ENCODE measurements around the gene PPP2CA. TPM values are rescaled to one million over a fixed set of nuclear protein-coding genes. Genes with fewer than 3 reads are reported as not detected.
"Not testable (repeated sequence)": the region's sequence is repeated elsewhere in the genome, so short reads cannot be mapped to it uniquely, and the experiment has no call there.

PPP2CA gene
- total and polyA plus RNA-seq, 2 experiments from 2014 or later = 327 to 508 TPM

DNA sequence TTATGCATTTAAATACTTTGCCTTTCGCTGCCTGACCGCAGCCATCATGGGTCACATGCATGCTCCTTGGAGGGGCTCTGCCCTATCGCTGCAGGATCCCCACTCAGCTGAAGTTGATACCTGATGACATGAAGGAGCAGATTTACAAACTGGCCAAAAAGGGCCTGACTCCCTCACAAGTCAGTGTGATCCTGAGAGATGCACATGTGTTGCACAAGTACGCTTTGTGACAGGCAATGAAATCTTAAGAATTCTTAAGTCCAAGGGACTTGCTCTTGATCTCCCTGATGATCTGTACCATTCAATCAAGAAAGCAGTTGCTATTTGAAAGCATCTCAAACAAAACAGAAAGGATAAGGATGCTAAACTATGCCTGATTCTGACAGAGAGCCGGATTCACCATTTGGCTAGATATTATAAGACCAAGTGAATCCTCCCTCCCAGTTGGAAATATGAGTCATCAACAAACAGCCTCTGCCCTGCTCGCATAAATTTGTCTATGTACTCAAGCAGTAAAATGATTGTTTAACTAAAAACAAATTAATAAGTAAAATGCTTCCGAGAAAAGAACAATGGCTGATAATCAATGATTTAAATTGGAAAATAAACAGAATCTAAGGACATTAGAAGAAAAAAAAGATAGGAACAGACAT is 41.6 kb upstream of the PPP2CA start:
- DNase-seq (ENCODE audit: low read depth in 1 of 2, low spot score in 1 of 2) = peak in 1 of 2 donors; percentile 29
- Histone ChIP-seq H3K27me3 (no peaks in the 10 kb centered on the region), H3K4me3 (no peak overlapping the region), H3K36me3 (no peaks in the 10 kb centered on the region), H3K4me1 (ENCODE audit: low read depth) (no peaks in the 10 kb centered on the region), H3K27ac (no peak overlapping the region), H3K9me3 (ENCODE audit: low read depth) (no peaks in the 10 kb centered on the region)
- TF ChIP-seq, protein P1, sequence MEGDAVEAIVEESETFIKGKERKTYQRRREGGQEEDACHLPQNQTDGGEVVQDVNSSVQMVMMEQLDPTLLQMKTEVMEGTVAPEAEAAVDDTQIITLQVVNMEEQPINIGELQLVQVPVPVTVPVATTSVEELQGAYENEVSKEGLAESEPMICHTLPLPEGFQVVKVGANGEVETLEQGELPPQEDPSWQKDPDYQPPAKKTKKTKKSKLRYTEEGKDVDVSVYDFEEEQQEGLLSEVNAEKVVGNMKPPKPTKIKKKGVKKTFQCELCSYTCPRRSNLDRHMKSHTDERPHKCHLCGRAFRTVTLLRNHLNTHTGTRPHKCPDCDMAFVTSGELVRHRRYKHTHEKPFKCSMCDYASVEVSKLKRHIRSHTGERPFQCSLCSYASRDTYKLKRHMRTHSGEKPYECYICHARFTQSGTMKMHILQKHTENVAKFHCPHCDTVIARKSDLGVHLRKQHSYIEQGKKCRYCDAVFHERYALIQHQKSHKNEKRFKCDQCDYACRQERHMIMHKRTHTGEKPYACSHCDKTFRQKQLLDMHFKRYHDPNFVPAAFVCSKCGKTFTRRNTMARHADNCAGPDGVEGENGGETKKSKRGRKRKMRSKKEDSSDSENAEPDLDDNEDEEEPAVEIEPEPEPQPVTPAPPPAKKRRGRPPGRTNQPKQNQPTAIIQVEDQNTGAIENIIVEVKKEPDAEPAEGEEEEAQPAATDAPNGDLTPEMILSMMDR (IDR thresholded peaks at IDR 0.05; ENCODE audit: low read depth, low read length) = no peak

DNA sequence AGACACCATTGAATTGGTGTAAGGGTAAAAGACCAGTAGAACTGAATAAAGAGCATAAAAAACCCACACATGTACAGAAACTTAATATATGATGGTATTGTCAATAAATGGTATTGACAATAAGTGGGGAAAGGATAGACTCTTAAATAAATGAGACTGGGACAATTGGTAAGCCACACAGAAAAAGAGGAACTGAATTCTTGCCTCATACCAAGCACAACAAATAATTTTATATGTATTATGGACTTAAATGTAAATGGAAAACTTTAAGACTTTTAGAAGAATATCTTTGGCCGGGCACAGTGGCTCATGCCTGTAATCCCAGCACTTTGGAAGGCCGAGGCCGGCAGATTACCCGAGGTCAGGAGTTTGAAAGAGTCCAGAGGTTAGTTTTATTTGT is 37.9 kb upstream of the PPP2CA start:
- DNase-seq (ENCODE audit: low read depth in 1 of 2, low spot score in 1 of 2) = no peak
- H3K9me3 ChIP-seq (ENCODE audit: low read depth) = no peaks in the 10 kb centered on the region
- no peak overlapping the region for H3K27ac ChIP-seq
- no peaks in the 10 kb centered on the region for H3K4me1 ChIP-seq (ENCODE audit: low read depth)
- H3K27me3 ChIP-seq = no peaks in the 10 kb centered on the region
- TF ChIP-seq, protein P1 (IDR thresholded peaks at IDR 0.05; ENCODE audit: low read depth, low read length) = no peak
- no peak overlapping the region for H3K4me3 ChIP-seq
- H3K36me3 ChIP-seq = no peaks in the 10 kb centered on the region

DNA sequence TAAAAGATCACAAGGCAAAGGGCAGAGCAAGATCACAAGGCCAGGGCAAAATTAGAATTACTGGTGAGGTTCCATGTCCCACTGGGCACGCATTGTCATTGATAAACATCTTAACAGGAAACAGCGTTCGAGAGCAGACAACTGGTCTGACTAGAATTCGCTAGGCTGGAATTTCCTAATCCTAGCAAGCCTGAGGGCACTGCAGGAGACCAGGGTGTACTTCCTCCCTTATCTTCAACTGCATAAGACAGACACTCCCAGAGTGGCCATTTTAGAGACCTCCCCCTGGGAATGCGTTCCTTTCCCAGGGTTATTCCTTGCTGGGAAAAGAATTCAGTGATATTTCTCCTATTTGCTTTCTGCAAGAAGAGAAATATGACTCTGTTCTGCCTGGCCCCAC is 36.8 kb upstream of the PPP2CA start:
- not testable (repeated sequence) for H3K4me1 ChIP-seq (ENCODE audit: low read depth); H3K4me3 ChIP-seq; H3K27ac ChIP-seq; DNase-seq (ENCODE audit: low read depth in 1 of 2, low spot score in 1 of 2); H3K9me3 ChIP-seq (ENCODE audit: low read depth); H3K36me3 ChIP-seq; H3K27me3 ChIP-seq

DNA sequence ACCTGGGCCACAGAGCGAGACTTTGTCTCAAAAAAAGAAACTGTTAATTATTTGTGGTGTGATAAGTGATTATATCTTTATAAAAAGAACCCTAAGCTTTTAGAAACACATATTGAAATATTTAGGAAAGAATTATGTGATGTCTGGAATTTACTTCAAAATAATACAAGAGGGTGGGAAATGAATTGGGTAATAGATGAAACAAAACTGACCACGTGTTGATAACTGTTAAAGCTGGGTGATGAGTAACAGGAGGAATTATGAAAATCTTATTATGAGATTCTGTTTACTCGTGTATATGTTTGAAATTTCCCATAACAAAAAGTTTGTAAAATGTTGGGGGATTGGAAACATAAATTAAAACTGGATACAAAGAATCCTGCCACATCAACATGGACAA is 33.0 kb upstream of the PPP2CA start:
- no peaks in the 10 kb centered on the region for H3K36me3 ChIP-seq
- H3K4me3 ChIP-seq = no peak overlapping the region
- no peaks in the 10 kb centered on the region for H3K9me3 ChIP-seq (ENCODE audit: low read depth)
- H3K27me3 ChIP-seq = no peaks in the 10 kb centered on the region
- H3K27ac ChIP-seq = no peak overlapping the region
- peak in 1 of 2 donors; percentile 49 for DNase-seq (ENCODE audit: low read depth in 1 of 2, low spot score in 1 of 2)
- H3K4me1 ChIP-seq (ENCODE audit: low read depth) = no peaks in the 10 kb centered on the region
- TF ChIP-seq, protein P1 (IDR thresholded peaks at IDR 0.05; ENCODE audit: low read depth, low read length) = no peak

DNA sequence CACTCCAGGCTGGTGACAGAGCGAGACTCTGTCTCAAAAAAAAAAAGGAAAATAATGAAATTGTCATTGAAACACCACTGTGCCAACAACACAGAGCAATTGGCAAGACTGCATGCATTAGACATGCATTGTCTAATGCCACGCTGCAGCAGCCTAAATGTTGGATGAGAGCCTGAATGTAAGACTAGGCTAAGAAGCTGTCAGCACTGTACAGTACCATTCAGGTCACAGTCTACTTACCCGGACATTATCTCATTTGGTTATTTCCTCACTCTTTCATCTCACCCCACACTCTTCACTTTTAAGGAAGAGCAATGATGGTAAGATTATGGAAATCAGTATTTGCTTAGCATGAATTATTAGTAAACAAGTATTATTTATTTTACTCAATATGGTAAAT is 31.3 kb upstream of the PPP2CA start:
- Histone ChIP-seq H3K4me1 (ENCODE audit: low read depth) (no peaks in the 10 kb centered on the region), H3K4me3 (no peak overlapping the region), H3K27ac (no peak overlapping the region), H3K36me3 (no peaks in the 10 kb centered on the region), H3K27me3 (no peaks in the 10 kb centered on the region), H3K9me3 (ENCODE audit: low read depth) (no peaks in the 10 kb centered on the region)
- DNase-seq (ENCODE audit: low read depth in 1 of 2, low spot score in 1 of 2) = no peak
- TF ChIP-seq, protein P1 (IDR thresholded peaks at IDR 0.05; ENCODE audit: low read depth, low read length) = no peak

DNA sequence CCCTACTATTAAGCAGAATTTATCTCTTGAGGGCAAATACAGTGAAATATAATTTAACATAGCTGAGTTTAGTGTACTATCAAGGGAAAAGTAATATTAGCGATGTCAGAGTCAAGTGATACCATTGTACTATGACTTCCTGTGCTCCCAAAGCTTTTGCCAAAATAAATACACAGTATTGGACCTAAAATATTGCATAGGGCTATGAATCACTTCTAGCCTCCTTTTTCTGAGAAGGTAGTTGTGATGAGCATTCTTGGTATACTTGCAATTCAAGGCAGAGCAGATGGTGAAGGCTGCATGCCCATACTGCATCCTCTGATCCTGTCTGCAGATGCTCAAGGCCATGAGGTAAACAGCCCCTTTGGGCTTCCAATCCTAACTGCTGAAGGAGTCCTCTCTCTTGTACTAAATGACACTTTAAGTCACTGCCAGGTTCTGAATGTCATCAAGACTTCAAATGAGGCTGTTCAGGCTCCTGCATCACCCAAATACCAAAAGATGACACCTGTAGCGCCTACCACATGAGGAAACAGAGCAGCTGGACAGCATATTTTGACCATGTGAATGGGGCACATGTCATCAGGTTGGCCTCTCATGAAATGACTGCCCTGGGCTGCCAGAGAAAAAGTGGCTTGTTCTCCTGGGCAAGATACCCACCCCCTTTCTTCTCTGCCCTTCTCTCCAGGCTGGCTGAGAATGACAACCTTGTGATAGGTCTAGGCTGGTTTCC is 29.7 kb upstream of the PPP2CA start:
- TF ChIP-seq, protein P1 (IDR thresholded peaks at IDR 0.05; ENCODE audit: low read depth, low read length) = no peak
- Histone ChIP-seq H3K9me3 (ENCODE audit: low read depth) (no peaks in the 10 kb centered on the region), H3K36me3 (no peaks in the 10 kb centered on the region), H3K27ac (no peak overlapping the region), H3K4me3 (no peak overlapping the region), H3K4me1 (ENCODE audit: low read depth) (no peaks in the 10 kb centered on the region), H3K27me3 (no peaks in the 10 kb centered on the region)
- DNase-seq (ENCODE audit: low read depth in 1 of 2, low spot score in 1 of 2) = peak in 1 of 2 donors; percentile 52

DNA sequence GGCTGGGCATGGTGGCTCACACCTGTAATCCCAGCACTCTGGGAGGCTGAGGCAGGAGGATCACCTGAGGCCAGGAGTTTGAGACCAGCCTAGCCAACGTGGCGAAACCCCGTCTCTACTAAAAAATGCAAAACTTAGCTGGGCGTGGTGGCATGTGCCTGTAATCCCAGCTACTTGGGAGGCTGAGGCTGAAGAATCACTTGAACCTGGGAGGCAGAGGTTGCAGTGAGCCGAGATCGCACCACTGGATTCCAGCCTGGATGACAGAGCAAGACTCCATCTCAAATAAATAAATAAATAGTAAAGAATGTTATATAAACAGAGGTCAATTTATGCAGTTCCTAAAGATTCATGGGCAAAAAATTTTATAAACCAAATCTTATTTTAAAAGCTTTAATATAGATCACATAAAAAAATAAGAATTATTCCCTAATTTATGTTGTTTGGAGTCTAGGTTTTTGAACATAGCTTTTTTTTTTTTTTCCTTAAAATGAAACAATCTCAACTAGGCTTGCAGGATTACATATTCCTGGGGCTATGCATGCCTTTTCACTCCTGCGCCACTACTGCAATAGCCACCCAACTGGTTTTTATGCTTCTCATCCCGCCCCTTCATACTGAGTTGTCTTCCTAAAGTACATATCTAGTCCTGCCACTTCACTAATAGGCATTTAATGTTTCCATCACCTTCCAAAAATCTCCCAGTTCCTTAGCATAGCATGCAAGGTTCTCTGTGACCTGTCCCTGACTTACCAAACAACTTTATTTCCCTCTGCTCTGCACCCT is 27.7 kb upstream of the PPP2CA start:
- H3K27ac ChIP-seq; H3K9me3 ChIP-seq (ENCODE audit: low read depth); H3K4me1 ChIP-seq (ENCODE audit: low read depth); H3K4me3 ChIP-seq; DNase-seq (ENCODE audit: low read depth in 1 of 2, low spot score in 1 of 2); H3K36me3 ChIP-seq; H3K27me3 ChIP-seq: not testable (repeated sequence)
